RPMI8226 (cell line): Measurements from ENCODE around the gene CPLANE2.
"Not testable (repeated sequence)": the region's sequence is repeated elsewhere in the genome, so short reads cannot be mapped to it uniquely, and the experiment has no call there.

Experiments
- DNase-seq: peaks from one replicate; pipeline ENCODE4 v3.0.0-alpha.2; 2015

Gene CPLANE2

DNA sequence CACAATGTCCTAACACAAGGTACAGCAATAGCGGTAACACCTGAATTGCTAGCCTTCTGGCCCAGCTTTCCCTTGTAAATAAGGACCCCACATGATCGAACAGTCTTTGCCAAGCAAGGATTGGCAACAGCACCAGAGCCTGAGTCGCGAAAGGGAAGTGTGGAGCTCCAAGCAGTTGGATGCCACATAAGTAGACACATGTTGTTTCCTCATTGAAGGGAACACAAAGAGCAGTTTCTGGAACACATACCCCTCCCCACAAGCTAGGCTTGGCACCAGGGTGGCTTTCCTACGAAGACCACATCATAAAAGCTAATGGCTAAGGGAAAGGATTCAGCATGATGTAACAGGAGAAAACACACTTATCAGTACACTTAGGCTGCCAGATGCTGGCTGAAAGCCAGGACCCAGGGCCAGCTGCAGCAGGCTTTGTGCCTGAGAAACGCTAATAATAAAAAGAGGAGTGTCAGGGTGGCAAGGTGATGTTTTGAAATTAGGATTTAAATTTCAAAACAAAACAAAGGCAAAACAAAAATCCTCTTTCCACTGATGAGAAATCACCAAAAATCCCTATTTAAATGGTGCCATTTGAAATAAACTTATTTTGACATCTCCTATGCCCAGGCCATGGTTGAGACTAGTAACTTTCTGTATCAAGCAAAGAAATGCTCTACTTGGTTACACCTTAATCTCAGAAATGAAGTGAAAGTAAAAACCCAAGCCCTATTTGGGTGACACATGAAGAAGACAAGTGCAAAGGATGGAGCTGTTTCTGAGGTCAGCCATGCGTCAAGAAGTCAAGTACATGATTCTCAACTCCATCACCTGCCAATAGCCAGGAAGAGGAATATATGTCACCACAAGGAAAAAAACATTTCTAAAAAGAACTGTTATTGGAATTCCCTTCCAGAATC lies 11.9 kb upstream of the CPLANE2 start:
- peak; percentile 91 for DNase-seq

DNA sequence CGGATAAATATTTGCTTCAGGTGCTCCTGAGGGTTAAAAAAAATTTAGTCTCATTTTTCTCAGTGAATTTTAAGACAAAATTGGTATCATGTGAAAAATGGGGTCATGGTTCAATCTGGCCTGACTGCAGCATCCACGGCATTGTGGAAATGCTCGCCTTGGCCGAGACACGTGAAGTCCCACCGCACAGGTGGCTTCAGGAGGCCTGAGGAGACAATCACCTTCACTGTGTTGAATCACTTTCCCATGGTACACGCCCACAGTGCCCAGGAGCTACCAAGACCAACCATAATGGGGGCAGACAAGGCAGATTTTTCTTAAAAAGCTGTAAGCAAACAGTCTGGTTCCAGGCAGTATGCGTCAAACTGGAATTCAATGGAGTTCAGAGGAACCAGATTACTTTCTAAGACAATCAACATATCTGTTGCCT lies 11.0 kb upstream of the CPLANE2 start:
- no peak for DNase-seq

DNA sequence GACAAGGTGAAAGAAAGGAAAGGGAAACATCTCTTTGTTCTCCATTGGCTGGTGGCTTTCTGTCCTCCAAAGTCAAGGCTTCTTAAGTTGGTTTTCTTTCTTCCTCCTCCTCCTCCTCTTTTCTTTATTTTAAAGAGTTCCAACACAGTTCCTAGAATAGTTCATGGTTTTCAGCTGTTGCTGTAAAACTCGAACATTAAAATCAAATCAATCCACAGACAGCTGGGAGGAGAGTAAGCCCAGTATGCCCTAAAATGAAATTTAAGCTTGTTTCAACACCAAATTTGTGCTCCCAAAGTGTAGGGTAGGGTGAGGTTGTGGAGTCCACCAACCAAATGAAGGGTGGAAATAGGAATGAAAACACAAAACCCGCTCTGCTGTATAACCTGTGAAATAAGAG lies 10.5 kb upstream of the CPLANE2 start:
- no peak for DNase-seq

DNA sequence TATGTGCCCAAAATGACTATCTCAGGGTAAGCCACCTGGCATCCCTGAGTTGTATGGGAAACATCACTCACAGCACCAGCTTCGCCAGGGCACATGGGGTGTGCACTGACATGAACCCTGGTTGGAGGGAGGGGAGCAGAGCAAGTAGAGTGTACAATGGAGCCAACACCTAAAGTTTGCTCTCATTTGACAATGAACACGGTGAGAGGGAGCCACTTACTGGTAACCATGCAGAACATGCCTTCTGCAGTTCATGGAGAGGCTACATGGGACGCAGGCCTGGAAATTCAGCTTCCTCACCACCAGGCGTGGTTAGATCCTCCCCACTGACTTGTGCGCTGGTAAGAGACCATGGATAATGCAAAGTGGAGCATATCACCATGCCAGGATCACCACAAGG lies 10.0 kb upstream of the CPLANE2 start:
- no peak for DNase-seq

DNA sequence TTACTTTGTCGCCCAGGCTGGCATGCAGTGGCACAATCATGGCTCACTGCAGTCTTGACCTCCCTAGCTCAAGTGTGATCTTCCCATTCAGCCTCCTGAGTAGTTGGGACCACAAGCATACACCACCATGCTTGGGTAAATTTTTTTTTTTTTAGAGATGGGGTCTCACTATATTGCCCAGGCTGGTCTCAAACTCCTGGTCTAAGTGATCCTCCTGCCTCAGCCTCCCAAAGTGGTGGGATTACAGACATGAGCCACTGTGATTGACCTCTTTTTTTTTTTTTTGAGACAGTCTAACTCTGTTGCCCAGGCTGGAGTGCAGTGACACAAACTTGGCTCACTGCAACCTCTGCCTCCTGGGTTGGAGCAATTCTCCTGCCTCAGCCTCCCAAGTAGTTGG lies 9.3 kb upstream of the CPLANE2 start:
- not testable (repeated sequence) for DNase-seq

DNA sequence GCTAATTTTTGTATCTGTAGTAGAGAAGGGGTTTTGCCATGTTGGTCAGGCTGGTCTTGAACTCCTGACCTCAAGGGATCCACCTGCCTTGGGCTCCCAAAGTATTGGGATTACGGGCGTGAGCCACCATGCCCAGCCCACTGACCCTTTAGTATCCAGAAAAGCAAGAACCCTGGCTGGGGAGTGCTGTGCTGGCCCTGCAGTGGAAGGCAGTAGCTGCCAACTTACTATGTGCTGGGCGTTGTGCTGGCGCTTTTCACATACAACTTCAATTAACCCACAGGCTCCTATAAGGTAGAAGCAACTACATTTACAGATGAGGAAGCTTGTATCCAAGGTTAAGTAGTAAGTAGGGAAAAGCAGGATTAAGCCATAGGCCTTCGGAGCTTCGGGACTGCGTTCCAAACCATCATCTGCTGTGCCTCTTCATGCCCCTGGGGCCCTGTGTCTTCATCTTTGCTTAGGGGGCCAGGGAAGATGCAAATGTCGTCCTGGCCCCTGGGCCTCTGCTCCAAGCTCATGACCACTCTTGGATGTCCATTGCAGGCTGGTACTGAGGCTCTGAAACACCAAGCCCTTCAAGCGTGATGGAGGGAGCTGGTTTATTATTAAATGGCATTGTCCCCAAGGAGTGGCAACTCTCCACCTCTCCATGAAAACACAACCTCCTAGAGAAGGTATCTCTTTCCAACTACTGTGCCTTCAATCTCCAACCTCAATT lies 8.7 kb upstream of the CPLANE2 start:
- no peak for DNase-seq

DNA sequence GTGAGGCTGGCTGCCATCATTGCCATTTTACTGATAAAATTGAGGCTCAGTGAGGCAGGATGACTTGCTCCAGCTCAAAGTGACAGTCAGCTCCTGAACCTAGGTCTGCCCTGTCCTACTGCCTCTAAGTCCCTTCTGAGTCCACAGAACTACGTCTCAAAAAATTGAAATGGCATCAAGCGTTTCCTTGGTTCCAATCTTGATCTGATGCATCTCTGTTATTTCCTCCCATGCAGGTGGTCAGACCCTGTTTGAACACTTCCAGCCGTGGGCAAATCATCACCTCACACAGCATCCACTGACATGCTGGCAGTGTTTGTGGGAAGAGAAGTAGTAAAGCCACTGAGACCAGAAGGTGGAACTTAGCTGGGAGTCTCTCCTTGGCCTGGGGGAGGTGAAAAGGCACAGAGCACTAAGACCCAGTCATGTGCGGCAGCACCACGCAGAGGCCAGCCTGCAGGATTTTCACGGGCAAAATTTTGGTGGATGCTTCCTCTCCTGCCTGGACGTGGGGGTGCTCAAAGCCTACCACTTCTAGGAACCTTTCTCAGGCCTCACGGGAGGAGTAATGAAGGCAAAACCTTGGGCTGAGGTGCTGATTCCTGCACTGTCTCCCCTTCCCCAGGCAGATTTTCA lies 7.8 kb upstream of the CPLANE2 start:
- DNase-seq = no peak

DNA sequence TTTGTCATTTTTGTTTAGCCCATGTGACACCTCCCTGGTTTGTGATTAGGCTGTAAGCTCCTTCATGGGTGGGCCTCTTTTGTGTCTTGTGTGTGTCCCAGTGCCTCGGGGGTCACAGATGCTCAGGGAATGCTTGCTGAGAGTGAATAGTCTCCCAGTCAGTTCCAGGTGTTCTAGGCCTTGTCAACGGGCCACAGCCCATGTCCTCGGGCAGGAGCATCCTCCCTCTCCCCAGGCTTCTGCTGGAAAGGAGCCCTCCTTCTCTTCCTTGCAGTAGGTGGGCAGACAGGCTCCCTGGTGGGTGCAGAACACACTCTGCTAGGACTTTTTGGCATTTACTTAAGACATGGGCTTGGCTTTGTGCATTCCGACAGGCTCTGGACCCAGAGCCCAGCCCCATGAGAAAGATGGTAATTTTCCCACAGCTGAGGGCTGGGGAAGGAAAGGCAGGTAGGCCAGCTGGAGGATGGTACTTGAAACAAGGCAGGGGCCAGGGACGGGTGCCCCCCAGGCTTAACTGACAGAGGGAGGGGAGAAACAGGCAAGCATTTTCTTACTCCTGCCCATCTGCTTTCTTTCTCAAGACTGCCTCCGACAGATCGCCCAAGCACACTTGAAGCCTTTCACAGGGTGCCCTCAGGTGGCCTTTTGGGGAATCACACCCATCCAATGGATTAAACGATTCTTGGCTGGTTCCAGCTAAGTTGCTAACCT lies 7.1 kb upstream of the CPLANE2 start:
- peak; percentile 86 for DNase-seq

DNA sequence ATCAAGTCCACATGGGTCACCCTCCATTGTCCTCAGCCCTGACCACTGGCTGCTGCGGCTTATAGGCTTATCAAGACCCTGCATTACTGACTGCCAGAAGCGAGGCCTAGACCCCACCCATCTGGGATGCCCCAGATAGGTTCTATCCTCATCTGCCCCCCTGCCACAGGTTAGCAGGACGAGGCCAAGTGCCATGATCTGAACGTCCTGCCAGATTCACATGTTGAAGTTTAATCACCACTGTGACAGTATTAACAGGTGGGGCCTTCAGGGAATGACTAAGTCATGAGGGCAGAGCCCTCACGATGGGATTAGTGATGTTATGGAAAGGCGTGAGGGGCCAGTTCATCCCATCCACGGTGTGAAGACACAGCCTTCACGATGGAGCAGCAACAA lies 6.2 kb upstream of the CPLANE2 start:
- DNase-seq = no peak

DNA sequence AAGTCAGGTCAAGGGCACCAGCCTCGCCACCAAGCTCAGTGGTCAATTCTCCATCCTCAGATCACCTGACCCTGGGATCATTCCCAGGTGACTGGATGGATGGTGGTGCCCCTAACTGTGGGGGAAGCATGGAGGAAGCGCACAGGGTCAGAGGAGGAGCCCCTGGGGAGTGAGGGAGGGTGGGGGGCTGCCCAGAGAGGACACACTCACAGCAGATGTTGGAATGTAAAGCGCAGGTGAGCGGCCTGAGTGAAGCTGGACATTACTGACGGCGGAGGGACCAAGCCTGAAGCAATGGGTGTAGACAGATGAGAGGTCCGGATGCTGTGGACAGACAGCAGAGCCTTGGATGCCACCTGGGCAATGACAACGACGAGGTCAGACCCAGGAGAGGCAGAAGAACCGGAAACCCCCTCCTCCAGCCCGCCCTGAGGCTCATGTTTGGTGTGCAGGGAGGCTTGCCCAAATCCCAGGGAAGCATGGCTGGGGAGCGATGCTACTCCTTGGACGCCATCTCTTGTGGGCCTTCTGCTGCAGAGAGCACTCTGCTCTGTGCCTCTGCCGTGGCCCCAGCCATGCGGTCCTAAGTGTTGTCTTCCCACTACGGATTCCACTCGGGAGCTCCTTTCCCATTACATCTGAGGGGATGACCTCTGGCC lies 5.7 kb upstream of the CPLANE2 start:
- DNase-seq = no peak

DNA sequence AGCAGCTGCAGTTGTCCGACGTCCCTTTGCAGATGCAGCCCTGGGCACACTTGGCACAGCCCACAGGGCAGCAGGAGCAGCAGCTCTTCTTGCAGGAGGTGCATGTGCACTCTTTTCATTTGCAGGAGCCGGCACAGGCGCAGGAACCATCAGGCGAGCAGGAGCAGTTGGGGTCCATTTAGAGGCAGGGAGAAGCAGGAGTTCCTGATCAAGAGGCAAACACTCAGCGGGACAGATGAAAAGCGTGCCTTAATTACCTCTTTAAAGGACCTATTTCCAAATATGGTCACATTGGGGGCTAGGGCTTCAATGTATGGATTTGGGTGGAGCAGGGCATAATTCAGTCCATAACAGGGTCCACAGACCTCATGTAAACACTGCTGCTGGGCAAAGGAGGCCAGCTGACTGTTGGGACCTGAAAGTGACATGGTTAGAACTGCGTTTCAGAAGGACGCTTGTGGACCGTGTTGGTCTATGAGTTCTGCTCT lies 4.3 kb upstream of the CPLANE2 start:
- DNase-seq = no peak

DNA sequence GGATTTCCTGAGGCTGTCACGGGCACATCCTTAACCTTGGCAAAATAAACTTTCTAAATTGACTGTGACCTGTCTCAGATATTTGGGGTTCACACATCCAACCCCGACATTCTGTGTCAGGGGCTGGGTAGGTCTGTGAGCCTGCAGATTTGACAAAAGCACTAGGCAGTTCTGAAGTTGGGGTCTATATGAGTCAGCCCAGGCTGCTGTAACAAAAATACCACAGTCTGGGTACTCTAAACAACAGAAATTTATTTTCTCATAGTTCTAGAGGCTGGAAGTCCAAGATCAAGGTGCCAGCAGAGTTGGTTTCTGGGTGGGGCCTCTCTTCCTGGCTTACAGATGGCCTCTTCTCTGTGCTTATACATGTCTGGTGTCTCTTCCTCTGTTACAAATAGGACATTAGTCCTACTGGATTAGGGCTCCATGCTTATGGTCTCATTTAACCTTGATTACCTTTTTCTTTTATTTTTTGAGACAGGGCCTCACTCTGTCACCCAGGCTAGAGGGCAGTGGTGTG lies 3.0 kb upstream of the CPLANE2 start:
- no peak for DNase-seq

DNA sequence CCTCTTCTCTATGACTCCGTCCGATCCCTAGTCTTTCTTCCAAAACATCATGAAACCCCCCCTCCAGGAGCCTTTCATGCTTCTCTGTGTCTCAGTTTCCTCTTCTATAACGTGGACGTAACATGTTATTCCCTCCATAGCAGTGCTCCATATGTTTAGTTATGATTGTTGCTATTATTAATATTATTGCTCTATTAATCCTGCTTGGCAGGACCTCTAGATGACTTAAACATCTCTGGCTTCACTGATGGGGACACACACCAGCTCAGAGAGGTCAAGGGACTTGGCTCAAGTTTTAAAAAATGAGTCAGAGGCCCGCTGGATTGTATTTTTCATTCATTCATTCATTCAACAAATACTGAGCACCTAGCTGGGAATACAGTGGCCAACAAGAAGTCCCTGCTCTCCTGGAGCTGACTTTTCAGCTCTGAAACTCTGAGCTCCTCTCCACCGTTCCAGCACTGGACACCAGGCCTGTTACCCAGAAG lies 404 bp upstream of the CPLANE2 start:
- no peak for DNase-seq

DNA sequence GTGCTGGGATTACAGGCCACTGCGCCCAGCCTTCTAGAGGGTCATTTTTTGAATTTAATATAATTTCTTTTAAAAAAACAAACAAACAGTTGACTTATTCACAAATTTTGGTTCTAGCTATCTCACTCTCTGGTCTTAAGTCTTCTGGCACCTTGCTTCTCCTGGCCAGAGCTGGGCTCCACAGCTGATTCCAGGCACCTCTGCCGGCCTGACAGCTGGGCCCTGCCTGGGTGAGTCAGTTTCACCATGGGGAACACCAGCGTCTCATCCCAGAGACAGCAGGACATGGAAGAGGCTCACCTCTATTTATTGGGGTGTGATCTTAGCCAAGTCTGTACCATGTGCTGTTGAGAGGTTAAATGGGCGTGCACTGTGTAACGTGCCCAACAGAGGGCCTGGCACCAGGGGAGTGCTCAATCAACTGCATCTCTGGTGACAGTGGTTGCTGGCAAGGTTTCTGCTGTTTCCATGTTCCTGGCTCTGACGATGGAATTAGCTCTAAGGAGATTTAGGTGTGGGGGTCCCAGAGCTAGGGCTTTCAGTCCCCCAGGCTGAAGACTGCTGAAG lies 956 bp downstream of the CPLANE2 start:
- peak; percentile 88 for DNase-seq

DNA sequence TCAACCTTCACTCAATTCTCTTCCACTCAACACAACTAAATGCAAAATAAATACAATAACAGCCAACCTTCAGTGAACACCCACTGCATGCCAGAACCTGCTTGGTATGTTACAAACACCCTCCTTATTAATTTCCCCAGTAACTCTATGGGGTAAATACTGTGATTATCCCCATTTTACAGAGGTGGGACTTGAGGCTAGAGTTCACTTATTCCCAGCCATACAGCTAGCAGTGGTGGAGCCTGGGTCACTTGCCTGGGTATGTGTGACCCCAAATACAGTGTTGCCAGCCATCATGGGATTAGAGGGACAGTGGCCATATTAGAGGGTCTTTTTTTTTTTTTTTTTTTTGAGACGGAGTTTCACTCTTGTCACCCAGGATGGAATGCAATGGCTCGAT lies 1.6 kb downstream of the CPLANE2 start:
- no peak for DNase-seq

DNA sequence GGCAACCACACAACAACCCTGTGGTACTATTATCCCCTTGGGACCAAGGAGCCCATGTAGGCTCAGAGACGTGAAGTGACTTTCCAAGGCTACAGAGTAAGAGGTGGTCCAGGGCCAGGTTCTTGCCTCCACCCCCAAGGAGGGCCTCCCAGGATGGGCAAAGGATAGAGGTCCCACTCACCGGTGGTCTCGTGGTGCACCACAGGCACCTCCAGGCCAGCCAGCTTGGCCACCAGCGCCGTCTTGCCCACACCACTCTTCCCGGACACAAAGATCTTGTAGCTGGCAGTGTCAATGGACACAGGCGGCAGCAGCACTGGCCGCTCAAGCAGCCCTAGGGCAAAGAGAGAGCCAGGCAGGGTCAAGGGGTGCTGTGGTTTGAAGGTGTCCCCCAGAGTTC lies 3.6 kb downstream of the CPLANE2 start:
- no peak for DNase-seq

DNA sequence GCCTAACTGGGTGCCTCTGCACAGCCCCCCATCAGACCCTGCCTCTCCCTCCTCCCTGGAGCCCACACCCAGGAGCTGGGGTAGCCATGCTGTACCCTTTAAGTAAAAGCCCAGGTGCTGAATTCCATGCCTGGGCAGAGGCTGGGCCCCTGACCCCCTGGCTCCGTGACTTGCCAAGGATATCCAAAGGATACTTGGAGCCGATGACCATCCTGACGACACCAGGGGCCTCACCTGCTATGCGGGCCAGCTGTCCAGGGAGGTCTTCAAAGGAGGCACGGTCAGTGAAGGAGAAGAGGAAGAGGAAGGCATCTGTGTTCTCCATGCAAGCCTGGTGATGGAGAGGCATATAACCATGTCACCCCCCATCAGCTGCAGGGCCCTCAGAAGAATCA lies 4.7 kb downstream of the CPLANE2 start:
- no peak for DNase-seq

DNA sequence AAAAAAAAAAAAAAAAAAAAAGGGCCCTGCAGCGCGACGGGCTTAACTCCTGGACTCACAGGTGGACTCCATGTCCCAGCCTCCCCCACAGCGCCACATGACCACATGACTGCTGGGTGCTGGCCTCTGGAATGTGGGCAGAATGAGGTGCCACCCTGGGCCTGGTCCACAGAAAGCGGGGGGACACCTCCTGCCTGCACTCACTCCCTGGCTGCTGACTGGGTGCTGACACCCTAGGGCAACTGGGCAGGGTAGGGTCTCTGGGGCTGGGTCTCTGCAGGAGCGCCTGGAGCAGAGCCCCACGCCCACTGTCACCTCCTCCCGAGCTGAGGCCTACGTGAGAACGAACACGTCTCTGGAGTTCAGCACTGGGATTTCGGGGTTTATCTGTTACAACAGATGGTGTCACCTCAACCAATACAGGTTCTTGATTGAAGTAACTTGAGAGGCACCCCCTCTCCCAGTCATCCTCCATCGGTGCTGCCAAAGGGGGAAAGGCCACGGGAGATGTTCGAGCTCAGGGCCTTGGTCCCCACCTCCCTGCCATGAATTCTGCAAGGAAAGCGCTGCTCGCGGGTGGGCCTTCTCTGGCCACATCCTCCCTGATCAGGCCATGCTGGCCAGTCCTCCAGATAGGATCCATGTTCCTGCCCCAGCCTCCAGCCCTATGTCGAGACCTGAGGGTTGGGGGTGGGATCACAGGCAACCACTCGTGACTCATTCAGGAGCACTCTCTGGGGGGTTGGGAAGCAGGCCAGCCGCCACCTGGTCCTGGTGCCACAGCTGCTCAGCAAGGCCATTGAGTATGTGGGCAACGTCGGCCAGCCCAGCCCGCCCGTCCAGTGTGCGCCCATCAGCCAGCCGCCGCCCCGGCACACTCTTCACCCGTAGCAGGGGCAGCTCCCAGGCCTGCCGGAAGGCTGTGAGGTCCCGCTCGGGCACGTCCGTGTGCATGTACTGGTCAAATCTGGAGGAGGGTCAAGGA lies 5.4 kb downstream of the CPLANE2 start:
- DNase-seq = no peak

DNA sequence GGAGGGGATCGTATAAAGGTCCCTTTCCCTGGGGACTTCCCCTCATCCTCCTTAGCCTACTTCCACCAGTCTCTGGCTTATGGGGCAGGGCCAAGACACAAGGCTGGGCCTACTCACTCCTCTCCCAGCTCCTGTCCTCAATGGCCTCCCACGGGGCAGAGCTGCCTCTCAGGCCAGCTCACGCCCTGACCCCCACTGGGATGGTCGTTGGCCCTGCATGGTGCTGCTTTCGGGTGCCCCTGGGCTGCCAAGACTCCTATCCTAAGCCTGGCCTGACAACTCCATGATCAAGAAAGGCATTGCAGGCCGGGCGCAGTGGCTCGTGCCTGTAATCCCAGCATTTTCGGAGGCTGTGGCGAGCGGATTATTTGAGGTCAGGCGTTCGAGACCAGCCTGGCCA lies 6.2 kb downstream of the CPLANE2 start:
- DNase-seq = no peak

DNA sequence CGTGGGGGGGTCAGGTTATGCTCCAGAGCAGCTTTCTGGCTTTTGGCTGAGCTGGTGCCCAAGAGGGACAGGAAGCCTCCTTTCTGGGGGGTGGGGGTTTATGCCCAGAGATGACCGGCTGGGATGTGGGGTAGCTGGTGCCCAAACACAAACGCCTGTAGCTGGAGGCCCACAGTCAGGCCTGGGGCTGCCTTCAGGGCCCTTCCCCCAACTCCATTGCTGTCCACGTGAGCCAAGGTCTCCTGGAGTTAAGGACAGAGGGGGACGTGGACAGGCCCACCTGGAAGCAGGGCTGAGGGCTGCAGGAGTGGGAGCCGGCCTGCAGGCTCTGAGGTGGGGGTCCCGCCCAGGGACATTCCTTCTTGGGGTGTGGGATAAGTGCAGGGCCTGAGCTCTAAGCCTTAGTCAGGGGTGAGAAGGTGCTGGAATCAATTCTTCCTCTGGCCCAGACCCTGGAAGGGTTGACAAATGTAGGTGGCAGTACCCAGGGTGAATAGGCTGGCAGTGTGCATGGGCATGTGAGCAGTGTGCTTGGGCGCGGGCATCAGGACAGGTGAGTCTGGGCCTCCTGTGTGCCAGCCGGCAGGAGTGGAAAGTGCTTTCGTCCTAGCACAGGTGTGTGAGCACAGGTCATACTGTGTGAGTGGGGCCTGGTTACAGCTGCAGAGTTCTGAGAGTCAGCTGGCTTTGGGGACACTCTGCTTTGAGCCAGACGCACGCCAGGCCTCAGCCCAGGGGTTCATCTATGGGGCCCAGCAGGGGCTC lies 6.8 kb downstream of the CPLANE2 start:
- no peak for DNase-seq
